Common myeloid progenitor, CD34-positive (primary cell): ENCODE results near the gene EPB41.

Experiments
- CTCF ChIA-PET: fragments of 350-600 bp; sonication (Branson Sonifier 250); formaldehyde crosslinking; loops from one replicate; lab custom pipeline; 2021; ENCODE audit warnings: antibody characterized with exemption; lab: Charles Lee
- POLR2A ChIA-PET: fragments of 350-600 bp; sonication (Branson Sonifier 250); formaldehyde crosslinking; loops from one replicate; lab custom pipeline; 2021; ENCODE audit warnings: antibody characterized with exemption; lab: Charles Lee
- DNase-seq, 3 donors: peaks; one replicate each; pipeline versions ENCODE4 v3.0.0 to v3.0.0-alpha.2; 2013
- H3K27ac ChIP-seq, 2 experiments: 1 replicate in 1 of 2; 2 replicates in 1 of 2; pipeline ENCODE4 v1.7.0; 2013; ENCODE audit warnings: inconsistent platforms in 2 of 2, low read length in 2 of 2, mild to moderate bottlenecking in 2 of 2, low read depth in 1 of 2, moderate library complexity in 1 of 2; ENCODE audit not compliant: severe bottlenecking in 2 of 2, insufficient read depth in 1 of 2, poor library complexity in 1 of 2
- H3K27me3 ChIP-seq, 5 experiments: replicated peaks in 2 of 5; 1 replicate in 3 of 5; 2 replicates in 2 of 5; pipeline versions ENCODE4 v1.6.1 to v1.7.0; 2013; ENCODE audit warnings: low read length in 4 of 5, mild to moderate bottlenecking in 2 of 5, moderate library complexity in 2 of 5, inconsistent platforms in 1 of 5; ENCODE audit not compliant: insufficient read depth in 5 of 5, control insufficient read depth in 4 of 5
- H3K36me3 ChIP-seq, 4 experiments: 1 replicate in 2 of 4; 2 replicates in 2 of 4; pipeline versions ENCODE4 v1.6.1 to v1.7.0; 2013; ENCODE audit warnings: low read length in 3 of 4, control low read depth in 1 of 4, mild to moderate bottlenecking in 1 of 4; ENCODE audit not compliant: control insufficient read depth in 4 of 4, insufficient read depth in 4 of 4
- H3K4me1 ChIP-seq, 4 experiments: 1 replicate in 3 of 4; 2 replicates in 1 of 4; pipeline versions ENCODE4 v1.6.1 to v1.7.1; 2013; ENCODE audit warnings: low read length in 3 of 4, mild to moderate bottlenecking in 3 of 4, control low read depth in 1 of 4, inconsistent platforms in 1 of 4, moderate library complexity in 1 of 4; ENCODE audit not compliant: control insufficient read depth in 4 of 4, insufficient read depth in 4 of 4; ENCODE audit errors: control extremely low read depth in 1 of 4
- H3K4me3 ChIP-seq, 7 experiments: 1 replicate in 4 of 7; 2 replicates in 3 of 7; pipeline versions ENCODE4 v1.5.1 to v1.7.0; 2013; ENCODE audit warnings: mild to moderate bottlenecking in 7 of 7, low read length in 6 of 7, moderate library complexity in 6 of 7, inconsistent platforms in 2 of 7, low read depth in 2 of 7, control low read depth in 1 of 7; ENCODE audit not compliant: insufficient read depth in 4 of 7, control insufficient read depth in 1 of 7; ENCODE audit errors: extremely low read depth in 1 of 7
- H3K9me3 ChIP-seq, 5 experiments: 1 replicate in 4 of 5; 2 replicates in 1 of 5; pipeline versions ENCODE4 v1.6.1 to v1.7.1; 2013; ENCODE audit warnings: low read length in 4 of 5, mild to moderate bottlenecking in 2 of 5, inconsistent platforms in 1 of 5, low read depth in 1 of 5, moderate library complexity in 1 of 5; ENCODE audit not compliant: control insufficient read depth in 4 of 5, insufficient read depth in 2 of 5; ENCODE audit errors: control extremely low read depth in 1 of 5
- WGBS: methylation state at CpG from one replicate; pipeline ENCODE4 v1.1.5; 2013; ENCODE audit not compliant: insufficient coverage; 5-methylcytosine and 5-hydroxymethylcytosine counted together

The EPB41 gene

GRCh38 chr1:29004798-29005197, 90.4 kb downstream of the EPB41 start:
- H3K4me3 ChIP-seq, result no peak overlapping the region
- no peak for DNase-seq
- no peak overlapping the region for H3K27ac ChIP-seq
- no peaks in the 10 kb centered on the region for H3K9me3 ChIP-seq
- POLR2A ChIA-PET, result no interaction called here
- H3K27me3 ChIP-seq, result no peaks in the 10 kb centered on the region
- 100% methylated on average over 1 of the region's 3 CpGs for WGBS
- H3K4me1 ChIP-seq, result no peaks in the 10 kb centered on the region
- H3K36me3 ChIP-seq, result peaks cover 3 to 22% (median 11%) of the 10 kb centered on the region in 4 experiments
- CTCF ChIA-PET, result interaction anchor here (1.6 kb wide), 1 partner anchor 16 kb away, joined by 4 read pairs; no protein-coding TSS in a partner anchor

- H3K4me3 ChIP-seq, result no peak overlapping the region
- H3K36me3 ChIP-seq, result peaks cover 5 to 23% (median 8%) of the 10 kb centered on the region in 4 experiments
- DNase-seq, result no peak
- no peaks in the 10 kb centered on the region for H3K4me1 ChIP-seq
- no peaks in the 10 kb centered on the region for H3K9me3 ChIP-seq
- CTCF ChIA-PET, result no interaction called here
- no peaks in the 10 kb centered on the region for H3K27me3 ChIP-seq
- H3K27ac ChIP-seq, result no peak overlapping the region
- WGBS, result 100% methylated on average over 2 of the region's 3 CpGs
- POLR2A ChIA-PET, result no interaction called here
These were observed 97.4 kb downstream of the EPB41 start for GRCh38 chr1:29011775-29012174.

GRCh38 chr1:29017235-29017634, 102.9 kb downstream of the EPB41 start:
- H3K27ac ChIP-seq, result no peak overlapping the region

DNA sequence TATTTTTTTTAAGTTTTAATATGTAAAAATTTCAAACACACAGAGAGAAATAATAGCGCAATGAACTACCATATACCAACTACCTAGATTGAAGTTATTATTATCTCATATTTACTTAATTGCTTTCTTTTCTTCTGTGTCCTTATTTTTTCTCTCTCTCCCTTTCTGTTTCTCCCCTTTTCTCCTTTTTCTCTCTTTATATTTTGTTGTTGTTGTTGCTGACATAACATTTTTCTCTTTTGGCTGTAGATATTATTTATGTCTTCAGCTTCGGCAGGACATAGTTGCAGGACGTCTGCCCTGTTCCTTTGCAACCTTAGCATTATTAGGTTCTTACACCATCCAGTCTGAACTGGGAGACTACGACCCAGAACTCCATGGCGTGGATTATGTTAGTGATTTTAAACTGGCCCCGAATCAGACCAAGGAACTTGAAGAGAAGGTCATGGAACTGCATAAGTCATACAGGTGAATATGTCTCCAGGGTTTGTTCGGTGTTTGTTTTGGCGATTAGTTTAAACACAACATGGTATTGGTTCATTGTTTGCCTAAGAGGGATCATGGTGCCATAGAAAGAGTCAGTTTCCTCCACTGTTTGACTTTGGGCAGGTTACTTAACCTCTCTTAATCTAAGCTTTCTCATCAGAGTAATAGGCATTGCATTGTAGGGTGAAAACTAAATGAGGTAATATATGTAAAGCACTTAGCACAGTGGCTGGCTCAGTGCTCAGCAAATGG, 103.8 kb downstream of the EPB41 start:
- Histone ChIP-seq H3K4me1 (no peaks in the 10 kb centered on the region), H3K27ac (no peak overlapping the region), H3K27me3 (no peaks in the 10 kb centered on the region), H3K4me3 (no peak overlapping the region), H3K9me3 (no peaks in the 10 kb centered on the region), H3K36me3 (peaks cover 3 to 40% (median 14%) of the 10 kb centered on the region in 4 experiments)
- WGBS, result 98% methylated on average over 7 of the region's 8 CpGs
- CTCF ChIA-PET, result interaction anchor here (1.0 to 1.1 kb wide), 2 partner anchors 16 to 27 kb away, joined by 4 read pairs; no protein-coding TSS in a partner anchor
- no peak for DNase-seq
- POLR2A ChIA-PET, result no interaction called here

More at GRCh38 chr1:29017235-29017634, 102.9 kb downstream of the EPB41 start:
- ChIA-PET POLR2A (no interaction called here), CTCF (no interaction called here)
- peaks cover 3 to 40% (median 14%) of the 10 kb centered on the region in 4 experiments for H3K36me3 ChIP-seq
- no peaks in the 10 kb centered on the region for H3K27me3 ChIP-seq
- DNase-seq, result no peak
- no peaks in the 10 kb centered on the region for H3K9me3 ChIP-seq
- 90% methylated on average over 3 of the region's 5 CpGs for WGBS
- no peaks in the 10 kb centered on the region for H3K4me1 ChIP-seq
- H3K4me3 ChIP-seq, result no peak overlapping the region

DNA sequence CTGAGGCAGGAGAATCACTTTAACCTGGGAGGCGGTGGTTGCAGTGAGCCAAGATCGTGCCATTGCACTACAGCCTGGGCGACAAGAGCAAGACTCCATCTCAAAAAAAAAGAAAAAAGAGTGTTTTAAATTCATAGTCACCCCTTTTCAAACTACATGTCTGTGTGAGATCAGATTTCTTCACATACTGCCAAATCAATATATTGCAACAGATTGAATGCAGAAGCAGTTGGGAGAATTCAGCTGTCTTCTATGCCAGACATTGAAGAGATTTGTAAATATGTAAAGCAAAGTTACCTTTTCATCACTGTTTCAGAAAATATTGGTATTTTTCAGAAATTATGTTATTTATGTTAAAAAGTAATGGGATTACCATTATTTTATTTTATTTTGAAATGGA, 108.3 kb downstream of the EPB41 start:
- ChIA-PET CTCF (interaction anchor here (0.8 to 2.9 kb wide), 3 partner anchors 10 to 15 kb away, joined by 3 to 14 read pairs (median 3); no protein-coding TSS in a partner anchor), POLR2A (no interaction called here)
- Histone ChIP-seq H3K27me3 (no peaks in the 10 kb centered on the region), H3K4me1 (no peaks in the 10 kb centered on the region), H3K27ac (no peak overlapping the region), H3K36me3 (peaks cover 2 to 33% (median 8%) of the 10 kb centered on the region in 4 experiments), H3K4me3 (no peak overlapping the region), H3K9me3 (no peaks in the 10 kb centered on the region)
- WGBS, result 100% methylated on average over 1 of the region's 3 CpGs
- no peak for DNase-seq

GRCh38 chr1:29029667-29030066, 115.3 kb downstream of the EPB41 start:
- no peak for DNase-seq
- Histone ChIP-seq H3K27me3 (no peaks in the 10 kb centered on the region), H3K27ac (no peak overlapping the region), H3K4me3 (no peak overlapping the region), H3K9me3 (no peaks in the 10 kb centered on the region), H3K36me3 (peaks cover 0 to 14% (median 11%) of the 10 kb centered on the region in 4 experiments), H3K4me1 (peaks cover 0 to 12% (median 6%) of the 10 kb centered on the region in 4 experiments)
- WGBS, result 100% methylated on average over 1 of the region's 4 CpGs
- POLR2A ChIA-PET, result no interaction called here
- CTCF ChIA-PET, result interaction anchor here (1.1 to 10.5 kb wide), 4 partner anchors 94 to 150 kb away, joined by 3 to 300 read pairs (median 4); no protein-coding TSS in a partner anchor

GRCh38 chr1:29032841-29033240, 118.5 kb downstream of the EPB41 start:
- Histone ChIP-seq H3K9me3 (no peaks in the 10 kb centered on the region), H3K4me3 (peak overlapping the region in 1 of 7 experiments; percentile 20), H3K4me1 (peaks cover 0 to 12% (median 6%) of the 10 kb centered on the region in 4 experiments), H3K27me3 (no peaks in the 10 kb centered on the region), H3K36me3 (peaks cover 3 to 24% (median 15%) of the 10 kb centered on the region in 4 experiments), H3K27ac (peak overlapping the region; percentile 16 to 43)
- POLR2A ChIA-PET, result interaction anchor here (1.0 to 2.2 kb wide), 3 partner anchors 105 to 149 kb away, joined by 3 to 7 read pairs (median 5); no protein-coding TSS in a partner anchor
- 0% methylated on average over 1 of the region's 4 CpGs for WGBS
- DNase-seq, result peak; percentile 54 to 84 (median 74)
- CTCF ChIA-PET, result interaction anchor here (0.6 to 10.5 kb wide), 21 partner anchors 10 to 1675 kb away, joined by 3 to 300 read pairs (median 7); partner anchors contain the start of gene EPB41
